KBM-7 (cell line): ENCODE results near the gene EIF4A3.

Experiments used
- DNase-seq: peaks from one replicate; pipeline ENCODE4 v3.0.0-alpha.2; 2015
- in situ Hi-C: fragments of 300-500 bp; cut with MboI; formaldehyde crosslinking; loops from 2 replicates; pipeline ENCODE4 v1.14.3; 2020; ENCODE audit warnings: low sequenced_read_pairs, low pct_unique_long_range_greater_than_20kb, mixed read lengths

Gene EIF4A3

DNA sequence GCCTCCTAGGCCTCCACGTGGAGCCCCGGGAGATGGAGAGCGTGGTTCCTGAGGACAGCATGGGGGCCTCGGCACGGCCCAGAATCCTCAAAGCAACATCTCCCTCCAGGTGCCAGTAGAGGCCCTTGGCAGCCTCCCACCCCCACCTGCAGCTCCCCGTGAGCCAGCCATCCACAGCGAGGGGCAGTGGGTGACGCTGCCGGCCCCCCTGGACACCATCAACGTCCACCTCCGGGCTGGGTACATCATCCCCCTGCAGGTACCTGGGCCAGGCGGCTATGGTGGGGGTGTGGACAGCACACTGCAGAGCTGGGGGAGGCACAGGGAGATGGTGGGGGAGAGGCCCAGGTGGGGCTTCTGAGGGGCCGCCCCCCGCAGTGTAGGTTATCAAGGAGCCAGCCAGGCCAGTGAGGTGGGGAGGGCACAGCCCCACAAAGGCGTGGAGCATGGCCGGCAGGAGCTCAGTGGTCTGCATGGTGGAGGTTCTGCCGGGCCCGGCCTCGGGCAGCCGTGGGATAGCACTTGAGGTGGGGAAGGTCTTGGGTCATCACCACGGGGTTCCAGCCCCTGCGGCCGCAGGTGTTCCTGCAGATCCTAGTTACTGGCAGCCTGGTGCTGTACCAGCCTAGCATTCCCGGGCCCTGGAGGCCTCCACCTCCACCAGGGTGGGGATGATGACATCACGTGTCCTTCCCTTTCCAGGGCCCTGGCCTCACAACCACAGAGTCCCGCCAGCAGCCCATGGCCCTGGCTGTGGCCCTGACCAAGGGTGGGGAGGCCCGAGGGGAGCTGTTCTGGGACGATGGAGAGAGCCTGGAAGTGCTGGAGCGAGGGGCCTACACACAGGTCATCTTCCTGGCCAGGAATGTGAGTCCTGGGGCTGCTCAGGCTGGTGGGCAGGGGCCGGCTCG lies 29.2 kb downstream of the EIF4A3 start:
- DNase-seq: no peak
- in situ Hi-C loops: no loop called here

DNA sequence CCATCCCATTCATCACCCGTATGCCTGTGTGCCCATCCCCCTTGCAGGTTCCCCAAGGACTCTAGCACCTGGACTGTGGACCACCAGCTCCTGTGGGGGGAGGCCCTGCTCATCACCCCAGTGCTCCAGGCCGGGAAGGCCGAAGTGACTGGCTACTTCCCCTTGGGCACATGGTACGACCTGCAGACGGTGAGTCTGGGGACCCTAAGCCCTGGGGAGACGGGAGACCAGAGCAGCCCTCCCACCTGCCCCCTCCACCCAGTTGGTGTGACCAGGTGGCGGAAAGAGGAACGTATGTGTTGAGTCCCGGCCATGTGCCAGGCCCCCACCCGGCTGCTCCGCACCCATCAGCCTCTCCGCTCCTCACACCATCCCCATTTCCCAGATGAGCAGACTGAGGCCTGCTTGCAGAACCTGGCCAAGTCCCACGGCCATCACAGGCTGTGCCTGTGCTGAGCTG lies 30.0 kb downstream of the EIF4A3 start:
- in situ Hi-C loops: no loop called here
- no peak for DNase-seq

DNA sequence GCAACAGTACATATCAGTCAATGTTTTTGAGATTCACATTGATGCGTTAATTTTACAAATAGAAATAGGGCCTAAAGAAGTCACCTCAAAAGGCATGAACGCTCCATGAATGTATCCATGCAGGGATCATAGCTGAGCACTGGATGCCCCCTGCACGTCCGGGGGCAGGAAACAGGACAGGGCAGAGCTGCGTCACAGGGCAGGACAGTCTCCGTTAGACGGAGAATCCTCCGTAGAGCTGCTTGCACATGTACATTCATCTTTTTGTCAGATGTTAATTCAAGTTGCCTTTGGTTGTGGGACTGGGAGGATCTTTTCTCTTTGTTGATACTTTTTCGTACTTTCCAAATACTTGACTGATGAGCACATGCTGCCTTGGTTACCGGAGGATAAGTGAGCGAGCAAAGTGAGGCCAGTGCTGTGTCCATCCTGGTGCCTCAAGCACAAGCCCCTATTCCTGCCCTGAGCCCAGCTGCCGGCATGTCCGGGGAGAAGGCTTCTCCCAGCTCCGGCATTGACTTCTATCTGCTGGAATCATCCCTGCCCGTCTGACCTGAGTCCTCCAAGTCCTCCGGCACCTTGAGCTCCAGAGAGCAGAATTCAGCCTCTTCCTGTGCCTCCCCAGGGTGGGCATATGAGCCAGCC lies 30.5 kb downstream of the EIF4A3 start:
- DNase-seq: no peak
- in situ Hi-C loops: no loop called here

DNA sequence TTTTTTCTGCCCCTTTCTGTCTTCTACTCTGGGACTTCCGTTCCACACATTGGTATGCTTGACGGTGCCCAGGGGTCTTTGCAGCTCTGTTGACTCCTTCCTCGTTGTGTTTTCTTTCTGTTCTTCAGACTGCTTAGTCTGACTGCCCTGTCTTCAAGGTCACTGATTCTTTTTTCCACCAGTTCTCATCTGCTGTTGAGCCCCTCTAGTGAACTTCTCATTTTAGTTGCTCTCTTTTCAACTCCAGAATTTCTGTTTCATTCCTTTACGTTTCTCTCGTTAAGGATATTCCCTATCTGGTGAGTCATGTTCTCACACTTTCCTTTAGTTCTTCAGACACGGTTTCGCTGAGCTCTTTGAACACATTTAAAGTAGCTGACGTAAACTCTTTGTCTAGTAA lies 31.8 kb downstream of the EIF4A3 start:
- in situ Hi-C loops: no loop called here
- DNase-seq: no peak

DNA sequence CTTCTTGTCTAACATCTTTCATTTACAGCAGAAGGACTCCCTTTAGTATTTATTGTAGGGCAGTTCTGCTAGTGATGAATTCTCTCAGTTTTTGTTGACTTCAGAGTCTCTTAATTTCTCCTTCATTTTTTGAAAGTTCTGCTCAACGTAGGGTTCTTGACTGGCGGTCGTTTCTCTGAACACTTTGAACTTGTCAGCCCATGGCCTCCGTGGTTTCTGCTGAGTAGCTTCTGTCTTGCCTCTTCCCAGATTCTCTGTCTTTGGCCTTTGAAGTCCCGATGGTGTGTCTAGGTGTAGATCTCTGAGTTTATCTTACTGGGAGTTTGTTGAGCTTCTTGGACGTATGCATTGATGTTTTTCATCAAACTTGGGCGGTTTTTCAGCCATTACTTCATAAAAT lies 32.2 kb downstream of the EIF4A3 start:
- no peak for DNase-seq
- in situ Hi-C loops: no loop called here

DNA sequence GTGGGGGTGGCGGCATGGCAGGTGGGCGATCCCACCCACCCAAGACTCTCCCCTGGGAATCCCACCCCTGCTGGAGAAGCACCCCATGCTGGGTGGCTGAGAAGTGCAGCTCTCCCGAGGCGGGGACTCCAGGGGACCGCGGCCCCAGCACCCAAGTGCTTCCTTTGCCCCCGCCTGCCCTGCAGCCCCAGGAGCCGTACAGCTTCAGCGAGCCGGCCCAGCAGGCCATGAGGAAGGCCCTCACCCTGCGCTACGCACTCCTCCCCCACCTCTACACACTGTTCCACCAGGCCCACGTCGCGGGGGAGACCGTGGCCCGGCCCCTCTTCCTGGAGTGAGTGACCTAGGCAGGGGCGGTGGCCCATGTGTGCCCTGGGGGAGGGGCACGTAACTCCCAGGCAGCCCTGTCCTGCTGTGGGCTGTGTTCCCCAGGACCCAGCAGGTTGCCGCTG lies 33.9 kb downstream of the EIF4A3 start:
- DNase-seq: no peak

DNA sequence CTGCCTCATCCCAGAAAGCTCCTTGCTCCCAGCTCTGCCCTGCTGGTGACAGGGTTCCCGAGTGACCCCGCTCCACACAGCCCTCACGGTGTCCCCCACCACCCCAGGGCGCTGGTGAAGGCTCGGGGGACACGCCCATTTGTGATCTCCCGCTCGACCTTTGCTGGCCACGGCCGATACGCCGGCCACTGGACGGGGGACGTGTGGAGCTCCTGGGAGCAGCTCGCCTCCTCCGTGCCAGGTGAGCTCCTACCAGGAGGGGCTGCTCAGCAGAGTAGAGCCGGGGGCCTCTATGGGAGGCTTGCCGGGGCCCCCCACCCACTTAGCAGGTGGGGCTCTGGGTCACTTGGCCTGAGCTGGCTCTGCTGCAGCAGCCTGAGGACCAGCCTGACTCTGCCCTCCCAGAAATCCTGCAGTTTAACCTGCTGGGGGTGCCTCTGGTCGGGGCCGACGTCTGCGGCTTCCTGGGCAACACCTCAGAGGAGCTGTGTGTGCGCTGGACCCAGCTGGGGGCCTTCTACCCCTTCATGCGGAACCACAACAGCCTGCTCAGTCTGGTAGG lies 34.4 kb downstream of the EIF4A3 start:
- in situ Hi-C loops: no loop called here
- DNase-seq: no peak

More for the DNA sequence above, 33.9 kb downstream of the EIF4A3 start:
- in situ Hi-C loops: no loop called here

DNA sequence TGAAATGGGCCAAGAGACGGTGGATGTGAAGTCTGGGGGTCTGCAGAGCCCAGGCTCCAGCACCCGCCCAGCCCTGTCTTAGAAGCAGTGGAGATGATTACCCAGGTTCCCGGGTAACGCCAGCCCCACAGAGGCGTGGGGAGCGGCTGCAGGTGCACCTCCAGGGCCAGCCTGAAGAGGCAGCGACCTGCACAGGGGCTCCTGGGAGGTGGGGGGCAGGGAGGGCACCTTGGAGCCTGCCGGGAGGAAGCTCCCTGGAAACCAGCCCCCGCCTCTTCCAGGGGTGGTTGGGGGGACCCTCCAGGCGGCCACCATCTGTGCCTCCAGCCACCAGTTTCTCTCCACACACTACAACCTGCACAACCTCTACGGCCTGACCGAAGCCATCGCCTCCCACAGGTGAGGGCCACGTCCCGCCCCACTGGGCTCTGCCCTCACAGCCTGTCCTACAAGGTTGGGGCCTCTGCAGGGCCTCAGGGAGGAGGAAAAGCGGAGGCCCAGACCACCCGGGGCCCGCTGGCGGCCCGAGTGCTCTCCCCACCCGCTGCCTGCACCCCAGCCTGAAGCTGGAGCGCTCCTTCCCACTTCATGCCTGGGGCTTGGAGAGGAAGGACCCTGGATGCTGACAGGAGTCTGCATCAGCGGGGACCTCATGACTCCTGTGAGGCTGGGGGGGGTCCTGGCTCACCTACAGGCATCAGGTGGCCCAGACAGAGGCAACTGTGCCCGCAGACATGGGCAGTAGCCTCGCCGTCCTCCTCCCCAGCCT lies 35.0 kb downstream of the EIF4A3 start:
- in situ Hi-C loops: no loop called here
- DNase-seq: no peak

DNA sequence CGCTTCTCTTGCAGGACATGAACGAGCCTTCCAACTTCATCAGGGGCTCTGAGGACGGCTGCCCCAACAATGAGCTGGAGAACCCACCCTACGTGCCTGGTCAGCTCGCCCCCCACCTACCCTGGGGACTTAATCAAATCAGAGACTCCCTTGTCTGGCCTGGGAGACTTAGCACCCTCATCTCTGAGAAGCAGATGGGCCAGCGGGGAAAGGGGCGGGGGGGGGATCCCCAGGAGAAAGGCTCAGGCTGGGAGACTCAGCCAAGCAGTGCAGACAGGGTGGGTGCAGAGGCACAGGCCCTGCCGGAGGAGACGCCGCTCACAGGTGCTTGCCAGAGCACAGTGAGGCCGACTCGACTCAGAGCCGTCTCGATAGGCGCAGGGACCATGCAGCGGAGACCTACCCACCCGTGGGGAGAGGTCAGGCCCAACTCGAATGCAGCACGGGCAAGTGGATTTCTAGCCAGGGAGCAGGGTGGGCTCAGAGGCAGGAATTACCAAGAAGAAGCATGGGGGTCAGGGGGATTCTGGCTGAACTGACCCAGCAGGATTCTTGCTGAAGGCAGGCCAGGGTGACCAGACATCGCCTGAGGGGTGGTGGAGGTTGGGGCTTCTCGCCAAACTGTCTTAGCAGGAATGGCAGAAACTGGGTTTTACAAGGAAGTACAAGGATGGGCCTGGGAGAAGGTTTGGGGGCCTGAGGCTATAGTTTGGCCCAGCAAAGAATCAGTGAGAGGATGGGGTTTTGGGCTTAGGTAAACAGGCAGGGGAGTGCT lies 35.8 kb downstream of the EIF4A3 start:
- in situ Hi-C loops: no loop called here
- no peak for DNase-seq

DNA sequence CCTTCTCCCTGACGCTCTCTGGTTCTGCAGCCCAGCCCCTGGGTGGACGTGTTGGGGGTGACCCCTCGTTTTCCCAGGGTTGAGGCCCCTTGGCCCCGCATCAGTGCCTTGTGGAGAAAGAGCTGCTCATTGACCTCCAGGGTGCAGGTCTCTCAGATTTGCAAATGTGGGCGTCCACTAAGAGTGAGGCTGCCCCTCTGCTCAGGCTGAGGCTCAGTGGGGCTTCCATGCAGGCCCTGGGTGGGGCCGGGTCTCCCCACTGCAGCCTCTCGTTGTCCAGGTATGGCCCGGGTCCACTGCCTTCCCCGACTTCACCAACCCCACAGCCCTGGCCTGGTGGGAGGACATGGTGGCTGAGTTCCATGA lies 36.5 kb downstream of the EIF4A3 start:
- DNase-seq: no peak
- in situ Hi-C loops: no loop called here

DNA sequence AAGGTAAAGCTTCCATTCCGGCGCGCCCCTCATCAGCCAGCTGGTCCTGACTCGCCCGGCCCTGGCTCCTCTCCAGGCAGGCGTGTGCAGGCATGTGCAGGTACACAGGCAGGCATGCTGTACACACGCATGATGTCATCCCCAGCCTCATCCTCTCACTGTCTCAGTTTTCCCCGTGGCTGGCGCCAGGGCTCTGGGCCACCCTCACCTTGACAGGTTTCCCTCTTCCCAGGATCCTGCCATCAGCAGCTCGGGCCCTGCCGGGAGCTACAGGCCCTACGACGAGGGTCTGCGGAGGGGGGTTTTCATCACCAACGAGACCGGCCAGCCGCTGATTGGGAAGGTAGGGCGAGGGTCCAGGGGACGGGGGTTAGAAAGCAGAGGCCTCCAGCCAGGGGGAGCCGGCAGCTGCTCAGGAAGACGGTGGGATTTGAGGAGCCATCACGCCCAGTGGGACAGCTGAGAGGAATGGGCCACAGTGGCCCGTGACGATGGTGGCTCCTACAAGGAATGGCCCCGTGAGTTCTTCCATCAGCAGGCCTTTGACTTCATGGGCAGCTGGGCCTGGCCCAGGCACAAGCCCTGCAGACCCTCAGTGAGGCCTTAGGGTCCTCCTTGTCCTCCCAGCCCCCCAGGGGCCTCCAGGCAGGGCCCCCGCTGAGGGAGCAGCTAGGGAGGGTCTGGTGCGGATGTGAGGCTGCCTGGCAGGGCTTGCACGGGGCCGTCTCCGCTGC lies 37.0 kb downstream of the EIF4A3 start:
- no peak for DNase-seq
- in situ Hi-C loops: no loop called here

DNA sequence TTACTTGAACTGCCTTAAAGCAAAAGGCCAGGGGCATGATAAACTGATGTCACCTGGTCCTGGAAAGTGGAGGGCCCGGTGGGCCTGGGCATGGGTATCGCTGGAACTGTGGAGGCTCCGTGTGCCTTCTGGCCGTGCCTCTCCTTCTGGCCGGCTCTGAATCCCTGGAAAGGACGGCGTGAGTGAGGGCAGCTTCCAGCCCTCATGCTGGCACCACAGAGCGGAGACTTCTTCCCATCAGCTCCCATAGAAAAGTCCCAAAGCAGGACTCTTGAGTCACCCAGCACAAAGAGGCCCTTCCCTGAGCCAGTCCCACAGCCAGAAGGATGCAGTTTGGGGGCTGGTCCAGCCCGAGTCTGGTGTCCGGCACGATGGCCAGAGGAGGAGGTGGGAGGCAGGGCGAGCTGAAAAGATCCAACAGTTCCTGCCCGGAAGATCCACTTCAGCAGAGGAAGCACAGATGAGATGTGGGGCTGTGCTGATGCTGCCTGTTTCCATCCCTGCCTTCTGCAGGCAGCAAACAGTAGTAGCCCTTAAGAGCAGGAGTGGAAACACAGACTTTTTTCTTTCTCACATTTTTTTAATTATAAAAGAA lies 37.8 kb downstream of the EIF4A3 start:
- in situ Hi-C loops: no loop called here
- DNase-seq: no peak

DNA sequence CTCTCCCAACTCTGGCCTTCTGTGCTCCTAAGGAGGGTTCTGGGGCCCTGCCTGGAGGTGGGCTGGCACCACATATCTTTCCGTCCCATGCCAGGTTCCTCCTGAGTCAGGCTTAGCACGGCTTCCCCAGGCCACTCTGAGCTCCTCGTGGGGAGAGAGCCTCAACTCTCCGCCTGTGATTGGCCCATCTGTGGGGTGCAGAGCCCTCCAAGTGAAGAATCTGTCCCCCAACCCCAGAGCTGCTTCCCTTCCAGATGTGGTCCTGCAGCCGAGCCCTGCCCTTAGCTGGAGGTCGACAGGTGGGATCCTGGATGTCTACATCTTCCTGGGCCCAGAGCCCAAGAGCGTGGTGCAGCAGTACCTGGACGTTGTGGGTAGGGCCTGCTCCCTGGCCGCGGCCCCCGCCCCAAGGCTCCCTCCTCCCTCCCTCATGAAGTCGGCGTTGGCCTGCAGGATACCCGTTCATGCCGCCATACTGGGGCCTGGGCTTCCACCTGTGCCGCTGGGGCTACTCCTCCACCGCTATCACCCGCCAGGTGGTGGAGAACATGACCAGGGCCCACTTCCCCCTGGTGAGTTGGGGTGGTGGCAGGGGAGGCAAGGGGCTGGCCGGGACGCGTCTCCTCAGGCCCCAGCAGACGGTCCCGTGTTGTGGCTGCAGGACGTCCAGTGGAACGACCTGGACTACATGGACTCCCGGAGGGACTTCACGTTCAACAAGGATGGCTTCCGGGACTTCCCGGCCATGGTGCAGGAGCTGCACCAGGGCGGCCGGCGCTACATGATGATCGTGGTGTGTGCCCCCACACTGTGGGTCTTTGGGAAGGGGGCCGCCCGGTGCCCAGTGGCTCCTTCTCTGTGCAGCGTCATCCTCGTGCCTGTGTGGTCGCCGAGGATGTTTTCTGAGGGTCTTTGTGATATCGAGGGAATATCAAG lies 38.6 kb downstream of the EIF4A3 start:
- DNase-seq: no peak
- in situ Hi-C loops: no loop called here

DNA sequence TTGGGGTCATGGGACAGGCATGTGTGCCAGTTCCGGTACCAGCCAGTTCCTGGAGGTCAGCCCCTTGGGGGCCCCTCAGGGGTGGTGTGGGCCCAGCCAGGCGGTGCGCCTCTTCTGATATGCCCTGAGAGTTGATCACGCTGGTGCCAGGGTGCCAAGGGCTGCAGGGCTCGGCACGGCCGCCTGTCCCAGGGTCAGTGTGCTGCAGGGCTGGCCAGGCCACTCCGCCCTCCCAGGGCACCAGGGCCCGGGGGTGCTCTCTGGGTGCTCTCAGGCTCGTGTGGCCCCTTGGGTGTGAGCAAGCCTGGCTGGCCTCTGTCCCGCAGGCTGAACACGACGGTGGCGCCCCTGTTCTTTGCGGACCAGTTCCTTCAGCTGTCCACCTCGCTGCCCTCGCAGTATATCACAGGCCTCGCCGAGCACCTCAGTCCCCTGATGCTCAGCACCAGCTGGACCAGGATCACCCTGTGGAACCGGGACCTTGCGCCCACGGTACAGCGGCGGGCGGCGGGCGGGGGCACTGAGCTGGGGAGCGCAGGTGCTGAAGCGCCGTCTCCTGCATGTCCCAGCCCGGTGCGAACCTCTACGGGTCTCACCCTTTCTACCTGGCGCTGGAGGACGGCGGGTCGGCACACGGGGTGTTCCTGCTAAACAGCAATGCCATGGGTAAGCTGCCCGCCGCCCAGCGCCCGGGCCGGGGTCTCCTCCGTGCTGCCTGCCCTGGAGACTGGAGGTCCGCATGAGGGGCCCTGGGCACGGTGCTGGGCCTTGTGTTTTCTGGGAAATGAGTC lies 39.5 kb downstream of the EIF4A3 start:
- in situ Hi-C loops: no loop called here
- DNase-seq: no peak

DNA sequence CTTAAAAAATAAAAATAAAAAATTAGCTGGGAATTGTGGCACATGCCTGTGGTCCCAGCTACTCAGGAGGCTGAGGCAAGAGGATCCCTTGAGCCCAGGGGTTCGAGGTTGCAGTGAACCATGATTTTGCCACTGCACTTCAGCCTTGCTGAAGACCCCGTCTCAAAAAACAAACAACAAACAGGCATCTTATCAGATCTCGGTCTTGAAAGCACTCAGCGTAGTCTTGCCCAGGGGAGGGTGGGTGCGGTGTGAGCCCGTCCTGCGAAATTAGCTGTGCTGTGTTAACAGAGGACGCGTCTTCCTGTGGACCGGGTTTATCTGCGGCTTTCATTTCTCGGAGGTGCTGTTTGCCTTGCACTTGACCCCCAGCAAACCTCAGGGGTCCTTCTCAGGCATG lies 40.2 kb downstream of the EIF4A3 start:
- in situ Hi-C loops: no loop called here
- DNase-seq: no peak

DNA sequence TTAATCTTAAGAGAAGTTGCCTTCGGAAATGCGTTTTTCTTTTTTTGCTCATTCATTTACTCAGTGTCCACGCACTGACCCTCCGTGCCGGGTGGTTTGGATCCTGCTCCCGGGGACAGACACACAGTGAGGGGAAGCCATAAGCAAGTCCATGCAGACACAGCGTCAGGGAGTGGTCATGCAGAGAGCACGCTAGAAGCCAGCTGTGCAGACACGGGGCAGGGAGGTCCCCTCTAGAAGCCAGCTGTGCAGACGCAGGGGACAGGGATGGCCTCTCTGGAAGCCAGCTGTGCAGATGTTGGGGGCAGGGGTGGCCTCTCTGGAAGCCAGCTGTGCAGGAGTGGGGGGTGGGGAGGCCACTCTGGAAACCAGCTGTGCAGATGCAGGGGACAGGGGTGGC lies 40.8 kb downstream of the EIF4A3 start:
- no peak for DNase-seq

More for the DNA sequence above, 40.8 kb downstream of the EIF4A3 start:
- in situ Hi-C loops: no loop called here
